Measurements from ENCODE around the gene GPR162. TPM values are rescaled to one million over a fixed set of nuclear protein-coding genes. Genes with fewer than 3 reads are reported as not detected.

The GPR162 gene
- total RNA-seq, 1 experiment from 2014 or later = 2.3 TPM

DNA sequence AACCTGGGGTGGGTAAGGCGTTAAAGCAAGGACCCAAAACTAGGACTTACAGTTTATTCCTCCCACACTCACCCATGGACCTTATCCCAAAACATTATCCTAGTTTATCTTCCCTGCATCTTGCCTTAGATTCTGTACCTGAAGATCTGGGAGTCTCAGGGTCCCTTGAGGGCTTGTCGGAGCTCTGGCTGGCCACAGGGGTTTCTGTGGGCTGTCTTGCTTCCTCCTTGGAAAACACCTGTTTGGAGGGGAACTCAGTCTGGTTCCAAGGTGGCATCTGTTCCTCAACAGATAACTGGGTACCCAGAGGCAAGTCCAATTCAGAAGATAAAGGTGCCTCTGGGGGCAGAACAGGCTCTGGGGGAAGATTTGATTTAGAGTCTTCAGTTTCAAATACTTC, 27.8 kb downstream of the GPR162 start:
- peaks cover 15 to 31% of the 10 kb centered on the region in 2 experiments for H3K4me1 ChIP-seq (ENCODE audit: control insufficient read depth in 1 of 2, insufficient read depth in 2 of 2, low read length in 2 of 2)
- no peak overlapping the region for H3K27ac ChIP-seq (ENCODE audit: low read depth, low read length)
- ChIA-PET CTCF (interaction anchor here (1.2 kb wide), 1 partner anchor 15 kb away, joined by 3 read pairs; no protein-coding TSS in a partner anchor), POLR2A (interaction anchor here (8.9 kb wide), 1 partner anchor 20 kb away, joined by 186 read pairs; the partner anchor contains the start of genes SPSB2 and TPI1), RAD21 (ENCODE audit: low non-redundant PET in 1 of 2, low total read pairs in 2 of 2, uncharacterized antibody in 2 of 2, unreplicated experiment in 2 of 2) (no interaction called here)
- H2AFZ ChIP-seq (ENCODE audit: low read depth, low read length, poor library complexity, severe bottlenecking) = no peak overlapping the region
- ATAC-seq (no peak), DNase-seq (ENCODE audit: low read depth, low spot score) (no peak)
- no peak overlapping the region; the same call in 1 of the 2 replicates for H3K9ac ChIP-seq (ENCODE audit: low read length)
- BruUV-seq (replicated peaks) = no TSS peak
- intact Hi-C loops (cut with micrococcal nuclease) = no loop called here
- H3K79me2 ChIP-seq (ENCODE audit: insufficient read depth, low read length) = peaks cover 37% of the 10 kb centered on the region
- TF ChIP-seq, protein P1, sequence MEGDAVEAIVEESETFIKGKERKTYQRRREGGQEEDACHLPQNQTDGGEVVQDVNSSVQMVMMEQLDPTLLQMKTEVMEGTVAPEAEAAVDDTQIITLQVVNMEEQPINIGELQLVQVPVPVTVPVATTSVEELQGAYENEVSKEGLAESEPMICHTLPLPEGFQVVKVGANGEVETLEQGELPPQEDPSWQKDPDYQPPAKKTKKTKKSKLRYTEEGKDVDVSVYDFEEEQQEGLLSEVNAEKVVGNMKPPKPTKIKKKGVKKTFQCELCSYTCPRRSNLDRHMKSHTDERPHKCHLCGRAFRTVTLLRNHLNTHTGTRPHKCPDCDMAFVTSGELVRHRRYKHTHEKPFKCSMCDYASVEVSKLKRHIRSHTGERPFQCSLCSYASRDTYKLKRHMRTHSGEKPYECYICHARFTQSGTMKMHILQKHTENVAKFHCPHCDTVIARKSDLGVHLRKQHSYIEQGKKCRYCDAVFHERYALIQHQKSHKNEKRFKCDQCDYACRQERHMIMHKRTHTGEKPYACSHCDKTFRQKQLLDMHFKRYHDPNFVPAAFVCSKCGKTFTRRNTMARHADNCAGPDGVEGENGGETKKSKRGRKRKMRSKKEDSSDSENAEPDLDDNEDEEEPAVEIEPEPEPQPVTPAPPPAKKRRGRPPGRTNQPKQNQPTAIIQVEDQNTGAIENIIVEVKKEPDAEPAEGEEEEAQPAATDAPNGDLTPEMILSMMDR (IDR thresholded peaks at IDR 0.05 in 2 of 3, conservative IDR thresholded peaks at IDR 0.05 in 1 of 3; ENCODE audit: borderline replicate concordance in 1 of 3, insufficient read depth in 1 of 3, low read depth in 2 of 3, low read length in 2 of 3) = no peak
- TF ChIP-seq, protein P2, sequence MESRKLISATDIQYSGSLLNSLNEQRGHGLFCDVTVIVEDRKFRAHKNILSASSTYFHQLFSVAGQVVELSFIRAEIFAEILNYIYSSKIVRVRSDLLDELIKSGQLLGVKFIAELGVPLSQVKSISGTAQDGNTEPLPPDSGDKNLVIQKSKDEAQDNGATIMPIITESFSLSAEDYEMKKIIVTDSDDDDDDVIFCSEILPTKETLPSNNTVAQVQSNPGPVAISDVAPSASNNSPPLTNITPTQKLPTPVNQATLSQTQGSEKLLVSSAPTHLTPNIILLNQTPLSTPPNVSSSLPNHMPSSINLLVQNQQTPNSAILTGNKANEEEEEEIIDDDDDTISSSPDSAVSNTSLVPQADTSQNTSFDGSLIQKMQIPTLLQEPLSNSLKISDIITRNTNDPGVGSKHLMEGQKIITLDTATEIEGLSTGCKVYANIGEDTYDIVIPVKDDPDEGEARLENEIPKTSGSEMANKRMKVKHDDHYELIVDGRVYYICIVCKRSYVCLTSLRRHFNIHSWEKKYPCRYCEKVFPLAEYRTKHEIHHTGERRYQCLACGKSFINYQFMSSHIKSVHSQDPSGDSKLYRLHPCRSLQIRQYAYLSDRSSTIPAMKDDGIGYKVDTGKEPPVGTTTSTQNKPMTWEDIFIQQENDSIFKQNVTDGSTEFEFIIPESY (IDR thresholded peaks at IDR 0.05; ENCODE audit: extremely low read depth, insufficient replicate concordance, low read length) = no peak
- no peak for TF ChIP-seq POLR2AphosphoS5 (IDR thresholded peaks at IDR 0.05; ENCODE audit: low read depth, low read length)
- no peak for TF ChIP-seq CEBPB (IDR thresholded peaks at IDR 0.05; ENCODE audit: low read depth)
- TF ChIP-seq EZH2phosphoT487 (IDR thresholded peaks at IDR 0.05; ENCODE audit: borderline replicate concordance) = no peak
- TF ChIP-seq SIN3A (IDR thresholded peaks at IDR 0.05; ENCODE audit: low read depth) = no peak
- TF ChIP-seq, protein P3, sequence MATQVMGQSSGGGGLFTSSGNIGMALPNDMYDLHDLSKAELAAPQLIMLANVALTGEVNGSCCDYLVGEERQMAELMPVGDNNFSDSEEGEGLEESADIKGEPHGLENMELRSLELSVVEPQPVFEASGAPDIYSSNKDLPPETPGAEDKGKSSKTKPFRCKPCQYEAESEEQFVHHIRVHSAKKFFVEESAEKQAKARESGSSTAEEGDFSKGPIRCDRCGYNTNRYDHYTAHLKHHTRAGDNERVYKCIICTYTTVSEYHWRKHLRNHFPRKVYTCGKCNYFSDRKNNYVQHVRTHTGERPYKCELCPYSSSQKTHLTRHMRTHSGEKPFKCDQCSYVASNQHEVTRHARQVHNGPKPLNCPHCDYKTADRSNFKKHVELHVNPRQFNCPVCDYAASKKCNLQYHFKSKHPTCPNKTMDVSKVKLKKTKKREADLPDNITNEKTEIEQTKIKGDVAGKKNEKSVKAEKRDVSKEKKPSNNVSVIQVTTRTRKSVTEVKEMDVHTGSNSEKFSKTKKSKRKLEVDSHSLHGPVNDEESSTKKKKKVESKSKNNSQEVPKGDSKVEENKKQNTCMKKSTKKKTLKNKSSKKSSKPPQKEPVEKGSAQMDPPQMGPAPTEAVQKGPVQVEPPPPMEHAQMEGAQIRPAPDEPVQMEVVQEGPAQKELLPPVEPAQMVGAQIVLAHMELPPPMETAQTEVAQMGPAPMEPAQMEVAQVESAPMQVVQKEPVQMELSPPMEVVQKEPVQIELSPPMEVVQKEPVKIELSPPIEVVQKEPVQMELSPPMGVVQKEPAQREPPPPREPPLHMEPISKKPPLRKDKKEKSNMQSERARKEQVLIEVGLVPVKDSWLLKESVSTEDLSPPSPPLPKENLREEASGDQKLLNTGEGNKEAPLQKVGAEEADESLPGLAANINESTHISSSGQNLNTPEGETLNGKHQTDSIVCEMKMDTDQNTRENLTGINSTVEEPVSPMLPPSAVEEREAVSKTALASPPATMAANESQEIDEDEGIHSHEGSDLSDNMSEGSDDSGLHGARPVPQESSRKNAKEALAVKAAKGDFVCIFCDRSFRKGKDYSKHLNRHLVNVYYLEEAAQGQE (IDR thresholded peaks at IDR 0.05; ENCODE audit: low read depth) = no peak
- no peak for TF ChIP-seq POLR2A (IDR thresholded peaks at IDR 0.05; ENCODE audit: borderline replicate concordance, extremely low read depth, insufficient read depth, insufficient read length)
- TF ChIP-seq SRF (IDR thresholded peaks at IDR 0.05; ENCODE audit: low read depth) = no peak
- TF ChIP-seq EZH2 (IDR thresholded peaks at IDR 0.05) = no peak
- TF ChIP-seq, protein P4, sequence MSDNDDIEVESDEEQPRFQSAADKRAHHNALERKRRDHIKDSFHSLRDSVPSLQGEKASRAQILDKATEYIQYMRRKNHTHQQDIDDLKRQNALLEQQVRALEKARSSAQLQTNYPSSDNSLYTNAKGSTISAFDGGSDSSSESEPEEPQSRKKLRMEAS (IDR thresholded peaks at IDR 0.05) = no peak
- TF ChIP-seq, protein P5, sequence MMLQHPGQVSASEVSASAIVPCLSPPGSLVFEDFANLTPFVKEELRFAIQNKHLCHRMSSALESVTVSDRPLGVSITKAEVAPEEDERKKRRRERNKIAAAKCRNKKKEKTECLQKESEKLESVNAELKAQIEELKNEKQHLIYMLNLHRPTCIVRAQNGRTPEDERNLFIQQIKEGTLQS (IDR thresholded peaks at IDR 0.05) = no peak
- TF ChIP-seq ZNF274 (IDR thresholded peaks at IDR 0.05; ENCODE audit: low read depth, low read length) = no peak
- no peak for TF ChIP-seq ELF1 (IDR thresholded peaks at IDR 0.05; ENCODE audit: borderline replicate concordance, low read depth)
- TF ChIP-seq SP1 (IDR thresholded peaks at IDR 0.05; ENCODE audit: low read depth) = no peak
- no peak for TF ChIP-seq FOSL1 (IDR thresholded peaks at IDR 0.05; ENCODE audit: low read depth)
- no peaks in the 10 kb centered on the region for H3K27me3 ChIP-seq (ENCODE audit: insufficient read depth, low read length)
- H3K4me2 ChIP-seq (ENCODE audit: low read length) = peak overlapping the region; percentile 100; the same call in 1 of the 2 replicates
- H3K36me3 ChIP-seq (ENCODE audit: control insufficient read depth in 1 of 2, insufficient read depth in 2 of 2, low read length in 2 of 2) = peaks cover 25 to 49% of the 10 kb centered on the region in 2 experiments; a peak in 3 of 4 replicates
- no peak overlapping the region for H3K4me3 ChIP-seq (replicated peaks in 1 of 2; ENCODE audit: low read depth in 1 of 2, low read length in 2 of 2)
- H4K20me1 ChIP-seq (ENCODE audit: insufficient read depth) = no peaks in the 10 kb centered on the region
- H3K9me3 ChIP-seq (ENCODE audit: control insufficient read depth in 1 of 2, insufficient read depth in 1 of 2, low read depth in 1 of 2, low read length in 2 of 2) = no peaks in the 10 kb centered on the region
- H3K9me2 ChIP-seq (ENCODE audit: insufficient read depth) = no peaks in the 10 kb centered on the region

All from HCT116 (cell line).